GM12872 (cell line): ENCODE measurements around the gene CEBPZ.

ENCODE experiments used
- CTCF ChIP-seq: IDR thresholded peaks from 3 replicates; pipeline ENCODE4 v1.5.1; 2011; ENCODE audit warnings: low read depth, mild to moderate bottlenecking, low read length, moderate library complexity; ENCODE audit not compliant: insufficient read depth

The CEBPZ gene

GRCh38 chr2:37180640-37181039 lies 50.8 kb downstream of the CEBPZ start:
- TF ChIP-seq CTCF, result no peak

DNA sequence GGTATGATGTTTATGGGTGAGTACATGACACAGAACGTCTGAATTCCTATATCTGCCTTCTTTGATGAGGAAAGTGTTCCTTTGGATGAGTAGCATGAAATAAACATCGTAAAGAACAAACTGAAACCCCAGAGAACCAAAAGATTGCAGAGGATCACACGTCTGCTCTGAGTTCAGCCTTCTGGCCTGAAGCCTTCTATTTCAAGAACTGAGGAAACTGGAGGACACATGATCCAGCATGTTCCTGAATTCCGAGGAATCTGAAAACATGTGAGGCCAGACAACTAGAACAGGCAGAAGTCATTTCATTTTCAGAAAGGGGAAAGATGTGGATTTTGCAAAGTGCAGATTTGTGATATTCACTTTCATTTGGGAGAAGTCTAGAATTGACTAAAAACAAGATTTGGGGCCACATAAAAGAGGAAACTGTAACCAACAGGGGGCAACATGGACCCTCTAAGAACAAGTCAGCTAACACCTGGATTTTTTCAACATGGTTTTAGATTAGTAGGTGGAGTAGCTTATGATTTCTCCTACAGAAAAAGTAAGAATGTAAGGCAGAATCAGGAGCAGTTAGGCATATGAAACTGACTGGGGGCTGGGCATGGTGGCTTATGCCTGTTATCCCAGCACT lies 51.3 kb downstream of the CEBPZ start:
- 0 out of 3 replicates have a peak, but pooled peaks have one; percentile 13 for TF ChIP-seq CTCF

DNA sequence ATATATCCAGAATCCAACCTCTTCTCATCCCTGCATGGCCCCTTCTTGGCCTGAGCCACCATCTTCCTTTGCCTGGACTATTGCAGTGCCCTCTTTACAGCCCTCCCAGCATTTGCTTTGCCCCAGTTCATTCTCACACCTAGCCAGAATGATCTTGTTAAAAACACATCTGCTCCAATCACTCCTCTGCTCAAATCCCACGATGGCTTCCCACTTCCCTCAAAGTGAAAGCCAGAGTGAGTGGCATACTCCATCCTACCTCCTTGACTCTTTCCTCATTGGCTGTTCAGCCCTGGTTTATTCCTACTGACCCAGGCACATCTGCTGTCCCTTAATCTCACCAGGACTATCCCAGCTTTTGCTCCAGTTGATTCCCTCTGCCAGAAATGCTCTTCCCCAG lies 57.7 kb downstream of the CEBPZ start:
- no peak for TF ChIP-seq CTCF

GRCh38 chr2:37171624-37171950 lies 59.8 kb downstream of the CEBPZ start:
- TF ChIP-seq CTCF, result no peak

GRCh38 chr2:37168217-37168981 lies 63.0 kb downstream of the CEBPZ start:
- TF ChIP-seq CTCF, result peak; percentile 74

DNA sequence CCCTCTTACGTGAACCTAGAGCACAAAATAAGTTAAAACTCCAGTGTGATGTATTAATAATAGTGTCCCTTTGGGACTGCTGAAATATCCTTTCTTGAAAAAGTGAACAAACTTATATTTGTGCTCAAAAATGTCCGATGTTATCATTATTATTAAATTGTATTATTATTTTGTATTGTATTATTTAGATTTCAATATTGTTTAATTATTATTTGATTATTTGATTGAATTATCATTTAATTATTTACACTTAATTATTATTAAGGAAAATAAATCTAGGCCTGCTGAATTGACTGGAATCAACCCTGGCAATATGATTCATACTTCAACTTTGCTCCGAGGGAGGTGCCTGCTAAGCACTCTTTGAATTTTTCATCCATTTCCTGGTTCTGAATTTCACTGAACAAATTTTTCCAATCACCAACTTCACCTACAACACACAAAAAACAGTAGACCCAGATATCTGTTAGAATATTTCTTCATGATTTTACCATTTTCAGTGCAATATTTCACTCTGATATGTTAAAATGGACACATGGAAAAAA lies 63.7 kb downstream of the CEBPZ start:
- TF ChIP-seq CTCF, result no peak

GRCh38 chr2:37164757-37165156 lies 66.6 kb downstream of the CEBPZ start:
- no peak for TF ChIP-seq CTCF
